ENCODE results near the gene CD48. TPM values are rescaled to one million over a fixed set of nuclear protein-coding genes. Genes with fewer than 3 reads are reported as not detected.
"Not testable (repeated sequence)": the region's sequence is repeated elsewhere in the genome, so short reads cannot be mapped to it uniquely, and the experiment has no call there.

Gene CD48
- total RNA-seq, 1 donor from 2014 or later = not detected

- no peak overlapping the region for H3K27ac Mint-ChIP-seq (ENCODE audit: unreplicated experiment)
- H3K4me1 Mint-ChIP-seq (ENCODE audit: unreplicated experiment) = no peaks in the 10 kb centered on the region
- no peak for TF ChIP-seq CTCF (IDR thresholded peaks at IDR 0.05; ENCODE audit: unreplicated experiment)
- DNase-seq (ENCODE audit: low spot score) = no peak
- H3K9me3 Mint-ChIP-seq (ENCODE audit: unreplicated experiment) = no peaks in the 10 kb centered on the region
- H3K27me3 Mint-ChIP-seq (ENCODE audit: unreplicated experiment) = no peaks in the 10 kb centered on the region
- H3K36me3 Mint-ChIP-seq (ENCODE audit: low read depth, unreplicated experiment) = no peaks in the 10 kb centered on the region
- no peak overlapping the region for H3K4me3 Mint-ChIP-seq (ENCODE audit: unreplicated experiment)
Observed at GRCh38 chr1:160708801-160709200, 2.8 kb downstream of the CD48 start.

- Mint-ChIP-seq H3K27me3 (ENCODE audit: unreplicated experiment) (no peaks in the 10 kb centered on the region), H3K4me1 (ENCODE audit: unreplicated experiment) (no peaks in the 10 kb centered on the region), H3K27ac (ENCODE audit: unreplicated experiment) (no peak overlapping the region), H3K36me3 (ENCODE audit: low read depth, unreplicated experiment) (no peaks in the 10 kb centered on the region), H3K9me3 (ENCODE audit: unreplicated experiment) (no peaks in the 10 kb centered on the region), H3K4me3 (ENCODE audit: unreplicated experiment) (no peak overlapping the region)
- TF ChIP-seq CTCF (IDR thresholded peaks at IDR 0.05; ENCODE audit: unreplicated experiment) = no peak
- no peak for DNase-seq (ENCODE audit: low spot score)
Observed at GRCh38 chr1:160708118-160708517, 3.5 kb downstream of the CD48 start.

GRCh38 chr1:160707236-160708064 is 4.2 kb downstream of the CD48 start:
- H3K9me3 Mint-ChIP-seq (ENCODE audit: unreplicated experiment) = no peaks in the 10 kb centered on the region
- no peak for TF ChIP-seq CTCF (IDR thresholded peaks at IDR 0.05; ENCODE audit: unreplicated experiment)
- no peak for DNase-seq (ENCODE audit: low spot score)
- no peak overlapping the region for H3K27ac Mint-ChIP-seq (ENCODE audit: unreplicated experiment)
- no peaks in the 10 kb centered on the region for H3K4me1 Mint-ChIP-seq (ENCODE audit: unreplicated experiment)
- H3K36me3 Mint-ChIP-seq (ENCODE audit: low read depth, unreplicated experiment) = no peaks in the 10 kb centered on the region
- no peak overlapping the region for H3K4me3 Mint-ChIP-seq (ENCODE audit: unreplicated experiment)
- H3K27me3 Mint-ChIP-seq (ENCODE audit: unreplicated experiment) = no peaks in the 10 kb centered on the region

GRCh38 chr1:160706526-160707235 is 4.9 kb downstream of the CD48 start:
- Mint-ChIP-seq H3K9me3 (ENCODE audit: unreplicated experiment) (no peaks in the 10 kb centered on the region), H3K27ac (ENCODE audit: unreplicated experiment) (no peak overlapping the region), H3K4me3 (ENCODE audit: unreplicated experiment) (no peak overlapping the region), H3K27me3 (ENCODE audit: unreplicated experiment) (no peaks in the 10 kb centered on the region), H3K4me1 (ENCODE audit: unreplicated experiment) (no peaks in the 10 kb centered on the region), H3K36me3 (ENCODE audit: low read depth, unreplicated experiment) (no peaks in the 10 kb centered on the region)
- DNase-seq (ENCODE audit: low spot score) = no peak
- TF ChIP-seq CTCF (IDR thresholded peaks at IDR 0.05; ENCODE audit: unreplicated experiment) = no peak

GRCh38 chr1:160705742-160706141 is 5.9 kb downstream of the CD48 start:
- Mint-ChIP-seq H3K4me1 (ENCODE audit: unreplicated experiment) (no peaks in the 10 kb centered on the region), H3K9me3 (ENCODE audit: unreplicated experiment) (no peaks in the 10 kb centered on the region), H3K4me3 (ENCODE audit: unreplicated experiment) (no peak overlapping the region), H3K27ac (ENCODE audit: unreplicated experiment) (no peak overlapping the region), H3K36me3 (ENCODE audit: low read depth, unreplicated experiment) (no peaks in the 10 kb centered on the region), H3K27me3 (ENCODE audit: unreplicated experiment) (no peaks in the 10 kb centered on the region)
- TF ChIP-seq CTCF (IDR thresholded peaks at IDR 0.05; ENCODE audit: unreplicated experiment) = no peak
- no peak for DNase-seq (ENCODE audit: low spot score)

- not testable (repeated sequence) for H3K9me3 Mint-ChIP-seq (ENCODE audit: unreplicated experiment); H3K4me3 Mint-ChIP-seq (ENCODE audit: unreplicated experiment); H3K36me3 Mint-ChIP-seq (ENCODE audit: low read depth, unreplicated experiment); H3K27me3 Mint-ChIP-seq (ENCODE audit: unreplicated experiment); H3K4me1 Mint-ChIP-seq (ENCODE audit: unreplicated experiment); H3K27ac Mint-ChIP-seq (ENCODE audit: unreplicated experiment); DNase-seq (ENCODE audit: low spot score)
Observed at GRCh38 chr1:160705212-160705621, 6.4 kb downstream of the CD48 start.
